GM04504 (cell line): ENCODE results near the gene SEC22C.

ENCODE experiments used
- DNase-seq: peaks from one replicate; pipeline ENCODE4 v3.0.0-alpha.2; 2012; ENCODE audit warnings: low read depth

SEC22C gene

DNA sequence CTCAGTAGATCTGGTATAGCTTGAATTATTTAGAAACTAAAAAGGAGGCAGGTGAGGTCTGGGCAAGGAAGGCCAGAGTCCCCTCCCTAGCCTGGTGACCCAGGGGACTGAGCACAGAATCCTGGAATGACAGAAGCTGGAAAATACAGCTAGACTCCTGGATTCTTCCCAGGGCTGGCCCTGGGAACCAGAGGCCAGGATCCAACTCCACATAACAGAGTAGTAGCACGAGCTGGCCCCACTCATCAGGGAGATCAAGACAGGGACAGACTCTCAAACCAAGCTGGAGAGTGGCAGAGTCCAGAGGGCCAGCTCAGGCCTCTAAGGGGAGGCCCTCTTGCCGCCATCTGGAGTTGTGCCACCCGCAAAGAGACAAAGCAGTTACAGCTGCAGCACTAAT, 68.6 kb downstream of the SEC22C start:
- DNase-seq: no peak

DNA sequence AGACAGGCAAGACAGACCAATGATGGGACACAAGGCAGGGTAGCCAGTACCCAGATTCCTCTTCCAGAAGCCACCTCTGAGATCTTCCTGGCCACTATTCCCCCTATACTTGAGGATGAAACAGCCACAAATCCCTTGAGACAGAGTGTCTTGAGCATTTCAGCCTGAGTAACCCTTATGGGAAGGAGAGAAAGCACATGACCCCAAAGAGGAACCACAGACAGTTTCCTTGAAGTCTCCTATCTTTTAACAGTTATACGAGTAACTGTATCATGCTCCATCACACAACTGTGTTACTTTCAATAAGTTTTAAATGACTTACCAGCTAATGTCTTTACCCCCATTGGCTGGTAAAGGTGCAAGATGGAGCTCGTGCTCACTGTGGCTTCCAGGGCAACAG, 70.0 kb downstream of the SEC22C start:
- no peak for DNase-seq

DNA sequence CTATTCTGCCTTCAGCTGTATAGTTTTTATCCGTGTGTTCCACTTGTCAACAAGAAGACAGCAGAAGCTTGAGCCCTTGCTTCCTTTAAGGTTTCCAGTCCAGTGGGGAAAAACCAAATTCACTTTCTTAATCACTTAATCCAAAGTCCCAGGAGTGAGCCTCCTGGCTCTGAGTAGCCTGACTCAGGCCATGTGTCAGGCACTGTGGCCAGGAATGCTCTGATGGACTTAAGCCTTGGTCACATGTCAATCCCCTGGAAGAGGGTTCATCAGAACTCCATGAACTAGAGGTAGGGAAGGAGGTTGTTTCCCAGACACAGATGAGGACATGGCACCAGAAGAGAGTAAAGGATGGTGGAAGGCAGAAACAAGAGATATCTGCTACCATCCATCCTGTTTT, 70.6 kb downstream of the SEC22C start:
- no peak for DNase-seq

DNA sequence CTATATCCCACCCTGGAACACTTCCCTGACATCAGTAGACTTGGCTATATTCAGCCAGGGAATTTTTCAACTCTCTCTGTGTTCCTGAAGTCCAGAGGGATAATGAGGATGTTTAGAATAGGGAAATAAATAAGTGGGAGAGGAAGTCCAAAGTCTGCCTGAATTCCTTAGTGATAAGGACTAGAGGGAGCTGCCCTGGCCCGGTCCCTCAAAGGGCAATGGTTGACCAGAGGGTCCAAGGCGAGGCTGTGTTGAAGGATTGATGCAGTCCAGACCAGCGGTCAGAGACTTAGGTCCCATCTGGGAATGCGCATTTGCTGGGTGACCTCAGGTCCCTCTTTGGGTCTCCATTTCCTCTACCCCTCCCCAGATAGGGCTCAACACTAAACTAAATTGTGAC, 71.4 kb downstream of the SEC22C start:
- DNase-seq: no peak

DNA sequence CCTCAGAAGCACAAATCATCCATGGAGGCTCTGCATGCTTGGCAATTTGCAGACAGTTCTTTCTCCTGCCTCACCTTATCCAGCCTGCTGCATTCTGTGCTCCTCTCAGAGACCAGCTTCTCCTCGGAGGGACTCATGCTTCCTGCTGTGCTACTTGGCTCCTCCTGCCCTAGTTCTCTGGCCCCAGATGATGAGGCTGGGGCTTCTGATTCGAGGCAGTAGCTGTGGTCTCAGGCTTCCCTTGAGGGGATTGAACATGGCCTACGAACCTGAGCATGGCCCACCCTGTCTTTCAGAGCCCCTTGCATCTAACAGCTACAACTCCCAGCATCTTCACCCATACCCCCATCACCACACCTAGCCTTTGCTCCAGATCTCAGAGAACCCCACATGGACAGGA, 72.7 kb downstream of the SEC22C start:
- no peak for DNase-seq

DNA sequence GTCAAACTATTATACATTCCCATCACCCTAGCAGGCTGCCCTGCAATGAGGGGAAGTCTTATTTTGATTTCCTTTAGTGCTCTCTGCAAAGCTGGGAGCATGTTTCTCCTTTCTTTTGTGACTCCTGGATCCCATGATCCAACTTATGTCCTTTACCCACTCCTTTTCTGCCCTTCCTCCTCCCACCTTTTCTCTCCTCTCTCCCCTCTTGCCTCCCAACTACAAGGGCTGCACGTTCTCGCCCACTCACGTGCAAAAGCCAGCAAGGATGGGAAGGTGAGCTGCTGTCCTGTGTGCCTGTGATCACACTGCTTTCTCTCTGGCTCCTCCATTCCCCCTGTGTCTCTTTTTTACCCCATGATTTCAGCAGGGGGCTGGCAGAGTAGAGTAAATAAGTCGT, 73.2 kb downstream of the SEC22C start:
- DNase-seq: no peak

DNA sequence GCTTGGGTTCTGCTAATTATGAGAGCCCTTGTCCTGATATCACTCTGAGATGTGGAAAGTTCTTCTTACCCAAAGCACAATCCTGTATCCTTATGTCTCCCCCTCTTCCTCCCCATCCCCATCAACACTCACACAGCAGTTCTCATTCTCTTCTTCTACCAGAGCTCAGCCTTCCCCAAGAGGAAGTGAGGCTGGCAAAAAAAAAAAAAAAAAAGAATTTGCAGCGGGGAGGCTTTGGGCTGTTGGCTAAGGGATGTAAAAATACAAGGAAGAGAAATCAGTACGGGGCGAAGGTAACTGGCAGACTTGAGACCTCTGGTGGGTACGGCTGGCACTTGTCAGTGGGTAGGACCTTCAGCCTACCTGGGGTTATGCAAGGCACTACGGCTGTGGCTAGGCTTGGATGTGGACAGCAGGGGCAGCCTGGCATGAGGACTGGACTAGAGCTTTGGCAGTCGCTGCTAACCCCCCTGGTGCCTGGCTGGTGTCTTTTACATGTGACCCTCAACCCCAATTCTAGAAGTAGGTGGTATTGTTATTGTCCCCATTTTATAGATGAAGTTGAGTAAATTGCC, 73.9 kb downstream of the SEC22C start:
- DNase-seq: no peak

DNA sequence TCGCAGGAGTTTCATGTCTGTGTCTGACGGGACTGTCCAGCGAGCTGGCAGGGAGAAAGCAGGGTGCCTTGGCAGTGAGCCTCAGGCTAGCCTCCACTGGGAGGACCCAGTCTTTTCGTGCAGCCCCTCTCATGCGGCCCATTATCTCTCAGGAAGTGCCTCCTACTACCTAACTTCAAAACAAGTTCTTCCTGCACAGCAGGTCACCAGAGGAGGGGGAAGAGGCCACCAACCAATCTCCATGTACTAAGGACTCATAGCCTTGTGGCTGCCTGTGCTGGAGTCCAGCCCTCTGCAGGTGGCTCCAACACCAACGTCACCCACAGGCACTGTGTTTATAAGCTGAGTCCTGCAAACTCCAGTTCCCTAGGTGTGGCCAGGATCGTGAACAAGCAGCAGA, 74.5 kb downstream of the SEC22C start:
- no peak for DNase-seq

DNA sequence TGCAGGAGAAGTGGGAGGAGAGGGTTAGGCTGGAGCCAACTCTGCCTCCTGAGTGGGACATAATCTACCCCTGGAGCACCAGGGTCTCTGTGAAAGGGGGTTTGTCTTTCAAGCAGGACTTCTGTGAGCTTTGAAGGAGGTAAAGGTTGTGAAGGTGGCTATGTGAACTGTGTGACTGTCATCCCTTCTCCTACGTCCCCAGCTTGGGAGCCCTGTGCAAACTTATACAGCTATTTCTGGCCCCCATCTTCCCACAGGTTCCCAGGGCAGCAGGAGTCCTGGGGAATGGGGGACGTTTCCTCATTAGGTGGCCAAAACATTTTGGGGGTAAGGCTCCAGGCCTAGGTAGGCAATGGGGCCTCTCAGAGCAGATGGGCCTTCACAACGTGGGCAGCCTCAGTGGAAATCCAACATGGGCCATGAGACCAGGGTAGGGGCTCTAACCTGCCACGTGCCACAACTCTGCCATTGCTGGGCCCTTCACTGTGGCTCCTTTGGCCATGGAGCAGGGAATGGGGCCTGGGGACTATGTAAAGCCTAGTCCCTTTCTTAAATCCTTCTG, 75.8 kb downstream of the SEC22C start:
- DNase-seq: no peak

DNA sequence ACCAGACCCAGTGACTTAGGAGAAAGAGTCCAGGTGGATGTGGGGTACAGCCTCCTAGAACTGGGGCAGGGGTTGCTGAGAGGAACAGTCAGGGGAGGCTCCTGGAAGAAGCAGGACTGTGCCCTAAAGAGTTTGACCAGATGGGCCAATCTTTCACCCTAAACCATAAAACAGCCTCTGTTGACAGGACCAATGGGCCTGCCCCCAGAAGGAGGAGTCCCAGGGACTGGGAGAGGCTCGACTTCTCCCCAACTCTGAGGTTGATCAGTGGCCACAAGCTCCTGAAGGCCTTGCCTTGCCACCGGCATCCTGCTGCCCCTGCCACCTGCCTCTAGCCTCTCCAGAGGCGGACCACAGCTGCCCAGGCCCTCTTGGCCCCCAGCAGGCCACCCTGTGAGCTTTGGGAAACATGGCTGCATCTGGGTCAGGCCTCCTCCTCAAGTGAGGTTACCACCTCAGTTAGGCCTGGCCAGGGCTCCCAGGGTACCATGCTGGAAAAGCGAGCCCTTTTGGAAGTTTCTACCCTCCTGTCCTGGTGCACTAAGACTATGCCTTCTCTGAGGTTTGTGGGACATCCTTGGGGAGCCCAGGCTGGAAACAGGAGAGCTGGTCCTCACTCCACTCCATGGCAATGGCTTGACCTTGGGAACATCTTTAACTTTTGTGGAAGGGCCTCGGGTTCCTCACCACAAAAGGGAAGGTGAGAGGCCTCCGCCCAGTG, 76.5 kb downstream of the SEC22C start:
- DNase-seq: no peak

DNA sequence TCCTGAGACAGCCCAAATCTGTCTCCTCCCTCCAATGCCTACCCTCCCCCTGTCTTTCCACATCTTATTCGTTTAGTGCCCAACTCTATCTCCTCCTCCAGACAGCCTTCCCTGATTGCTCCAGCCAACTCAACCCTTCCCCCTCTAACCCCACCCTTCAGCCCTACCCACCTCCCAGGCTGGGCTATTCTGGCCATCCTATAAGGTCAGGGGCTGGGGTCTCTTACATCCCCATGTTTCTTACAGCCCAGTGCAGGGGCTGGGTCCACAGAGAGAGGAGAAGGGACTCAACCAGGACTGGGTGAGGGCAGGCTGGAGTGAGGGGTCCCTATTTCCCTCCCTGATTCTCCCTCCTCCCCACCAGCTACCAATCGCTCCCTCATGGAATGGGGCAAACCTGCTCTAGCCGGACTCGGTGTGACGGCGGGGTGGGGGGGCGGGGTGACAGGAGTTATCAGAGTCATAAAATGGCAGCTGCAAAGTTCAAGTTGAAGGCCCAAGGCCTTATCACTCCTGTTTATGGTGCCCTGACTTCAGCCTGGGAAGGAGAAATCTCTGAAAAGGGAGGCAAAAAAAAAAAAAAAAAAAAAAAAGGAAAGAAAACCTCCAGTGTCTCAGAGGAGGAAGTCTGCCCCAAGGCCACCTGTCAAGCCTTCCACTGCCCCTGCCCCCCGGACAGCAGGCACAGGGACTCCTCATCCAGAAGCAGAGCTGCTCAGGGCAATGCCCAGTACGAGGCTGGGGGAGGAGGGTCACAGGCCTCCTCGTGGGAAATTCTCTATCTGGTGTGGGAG, 77.2 kb downstream of the SEC22C start:
- no peak for DNase-seq

DNA sequence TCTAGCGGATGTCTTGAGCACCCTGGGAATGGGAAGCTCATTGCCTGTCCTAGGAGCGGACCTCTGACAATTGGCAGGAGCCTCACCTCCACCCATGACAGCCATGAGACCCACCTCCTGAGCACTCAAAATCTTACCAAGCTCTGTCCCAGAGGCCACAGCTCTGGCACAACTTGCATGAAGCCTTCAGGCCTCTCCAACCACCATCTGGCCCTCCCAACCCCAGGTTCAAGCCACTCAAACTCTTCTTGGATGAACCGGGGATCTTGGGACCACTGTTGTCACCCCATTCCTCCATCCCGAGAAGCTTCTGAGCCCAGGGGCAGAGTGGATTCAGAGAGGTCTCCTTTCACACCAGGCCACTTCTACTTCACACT, 77.8 kb downstream of the SEC22C start:
- DNase-seq: no peak

DNA sequence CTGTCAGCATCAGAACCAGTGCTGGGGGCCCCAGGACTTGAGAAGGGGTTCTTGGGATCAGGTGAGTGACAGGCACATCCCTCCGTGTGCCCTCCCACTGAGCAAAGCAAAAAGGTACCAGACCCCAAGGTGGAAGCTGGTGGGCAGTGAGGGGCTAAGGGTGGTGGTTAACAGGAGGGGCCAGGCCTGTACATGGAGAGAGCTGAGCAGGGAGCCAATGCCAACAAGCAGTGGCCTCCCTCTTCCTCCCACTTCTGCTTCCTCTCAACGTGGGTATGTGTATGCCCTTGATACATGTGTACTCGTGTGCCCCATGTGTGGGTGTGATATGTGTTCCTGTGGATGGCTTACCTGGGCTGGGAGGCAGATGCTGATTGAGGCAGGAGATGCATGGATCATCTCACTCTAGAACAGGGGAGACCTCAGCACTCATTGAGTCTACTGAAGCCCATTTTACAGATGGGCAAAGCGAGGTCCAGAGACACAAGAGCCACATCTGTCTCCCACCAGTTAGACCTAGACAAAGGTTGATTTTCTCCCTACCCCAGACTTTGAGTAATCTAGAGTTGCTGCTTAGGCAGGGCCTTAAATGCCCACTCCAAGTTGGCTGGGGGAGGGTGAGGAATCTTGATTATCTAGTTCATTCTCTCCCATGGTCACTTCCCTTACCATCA, 78.4 kb downstream of the SEC22C start:
- DNase-seq: no peak

DNA sequence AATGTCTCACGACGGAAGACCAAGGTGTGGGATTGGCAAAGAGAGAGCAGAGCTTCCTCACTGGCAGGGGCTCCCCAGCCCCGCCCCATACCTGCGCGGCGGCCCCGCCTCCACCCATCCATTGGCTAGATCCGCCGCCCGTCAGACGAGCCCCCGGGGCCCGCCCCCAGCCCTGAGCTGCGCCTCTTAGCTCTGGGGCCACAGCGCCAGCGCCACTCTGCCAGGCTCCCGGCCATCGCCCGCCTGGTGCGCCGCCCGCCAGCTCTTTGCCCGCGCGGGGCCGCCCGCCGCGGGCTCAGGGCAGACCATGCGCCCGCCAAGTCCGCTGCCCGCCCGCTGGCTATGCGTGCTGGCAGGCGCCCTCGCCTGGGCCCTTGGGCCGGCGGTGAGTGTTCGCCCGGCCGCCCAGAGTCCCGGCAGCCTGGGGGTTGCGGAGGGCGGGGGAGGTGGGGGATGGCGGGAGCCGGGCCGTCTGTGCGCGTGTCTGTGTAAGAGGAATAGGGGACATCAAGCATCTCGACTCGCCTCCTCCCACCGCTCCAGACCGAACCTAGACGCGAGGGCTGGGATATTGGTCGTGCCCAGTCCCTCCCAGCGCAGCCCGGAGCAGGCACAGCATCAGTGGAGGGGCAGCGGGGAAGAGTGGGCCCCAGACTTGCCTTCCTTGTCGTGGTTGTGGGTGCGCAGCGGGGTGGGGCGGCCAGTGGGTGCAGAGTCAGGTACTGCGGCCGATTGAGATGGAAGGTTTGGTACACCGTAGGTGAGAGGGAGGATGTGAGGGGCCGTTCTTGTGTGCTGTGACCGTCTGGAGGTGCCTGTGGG, 79.1 kb downstream of the SEC22C start, which contains the start of gene VIPR1:
Gene VIPR1 (plus strand): TSS at position 215 of the 822 bp plus-strand sequence. CDS start 93 bp downstream, at position 308.
- DNase-seq: no peak

DNA sequence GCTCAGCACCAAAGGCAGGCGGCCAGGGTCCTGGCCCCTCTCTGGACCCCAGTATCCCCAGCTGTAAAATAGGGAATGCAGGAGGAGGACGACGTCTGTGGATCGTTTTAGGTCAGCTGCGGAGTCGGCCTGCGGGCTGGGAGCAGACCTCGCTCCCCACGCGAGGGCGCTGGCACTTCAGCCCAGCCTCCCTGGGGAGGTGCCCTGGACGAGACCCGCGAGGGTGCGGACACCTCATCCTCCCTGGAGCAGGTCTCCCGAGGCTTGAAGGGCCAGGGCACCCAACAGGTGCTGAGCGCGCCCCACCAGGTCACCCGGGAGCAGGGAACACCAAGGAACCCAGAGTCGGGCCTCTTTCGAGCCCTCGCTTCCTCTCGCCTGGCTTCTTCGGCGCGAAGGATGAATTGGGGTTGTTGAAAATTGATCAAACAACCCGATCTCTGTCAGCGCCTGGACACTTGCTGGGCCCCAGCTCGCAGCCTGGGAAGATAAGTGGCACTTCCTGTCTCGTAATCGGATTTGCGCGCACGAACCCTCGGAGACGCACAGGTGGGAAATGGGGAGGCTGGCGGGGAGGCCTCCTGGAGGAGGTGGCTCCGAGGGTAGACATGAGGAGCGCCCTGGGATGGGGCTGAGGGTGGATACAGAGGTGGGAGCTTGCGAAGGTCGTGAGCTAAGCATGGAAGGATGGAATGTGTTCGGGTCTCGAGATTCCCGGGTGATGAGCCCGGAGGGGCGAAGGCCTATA, 79.9 kb downstream of the SEC22C start:
- DNase-seq: no peak

DNA sequence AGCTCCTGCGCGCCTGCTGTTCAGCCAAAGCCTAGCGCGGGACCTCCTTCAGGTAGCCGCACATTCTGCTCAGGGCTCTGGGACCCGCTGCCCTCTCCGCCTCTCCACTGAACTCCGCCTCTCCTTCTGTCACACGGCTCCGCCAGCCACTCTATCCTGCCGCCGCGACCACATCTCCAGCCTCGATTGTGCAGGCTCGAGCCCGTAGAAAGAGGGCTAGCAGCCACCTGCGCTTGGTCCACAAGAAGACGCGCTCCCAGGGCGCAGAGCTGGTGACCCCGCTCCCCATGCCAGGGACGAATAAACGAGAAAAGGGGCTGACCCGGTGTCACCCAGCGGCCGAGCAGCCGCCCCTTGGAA, 80.5 kb downstream of the SEC22C start:
- DNase-seq: no peak

DNA sequence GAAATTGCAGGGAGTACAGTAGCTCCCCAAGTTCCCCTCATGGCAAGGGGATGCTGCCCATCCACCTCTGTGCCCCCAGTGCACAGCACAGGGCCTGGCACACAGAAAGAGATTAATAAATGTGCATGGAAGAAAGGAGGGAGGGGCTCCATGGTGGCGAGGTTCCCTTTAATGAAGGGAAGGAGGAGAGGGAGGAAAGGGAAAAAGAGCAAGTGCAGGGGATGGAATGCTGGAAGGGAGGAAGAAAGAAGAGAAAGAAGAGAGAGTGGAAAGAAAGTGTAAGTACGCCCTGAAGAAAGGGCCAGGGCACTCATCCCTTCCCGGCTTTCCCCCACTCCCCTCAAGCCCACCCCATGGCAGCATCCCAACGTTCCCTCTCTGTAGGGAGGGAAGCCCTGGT, 80.9 kb downstream of the SEC22C start:
- DNase-seq: no peak

DNA sequence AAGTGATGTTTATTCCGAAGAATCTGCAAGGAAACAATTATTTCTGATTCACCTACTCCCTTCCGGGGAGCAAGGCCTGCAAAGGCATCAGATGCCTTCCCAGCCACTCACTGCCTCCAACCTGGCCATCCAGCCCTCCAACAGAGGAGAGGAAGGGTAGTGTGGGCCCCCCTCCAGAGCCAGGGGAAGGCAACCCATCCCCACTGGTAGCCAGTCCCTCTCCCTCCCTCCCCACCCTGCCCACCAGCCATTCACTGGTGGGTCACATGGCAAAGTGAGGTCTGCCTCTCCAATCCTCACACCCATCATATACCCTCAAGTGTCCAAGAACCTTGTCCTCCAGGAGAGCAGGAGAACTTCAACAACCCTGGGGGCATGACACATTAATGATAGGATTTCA, 81.7 kb downstream of the SEC22C start:
- DNase-seq: no peak

DNA sequence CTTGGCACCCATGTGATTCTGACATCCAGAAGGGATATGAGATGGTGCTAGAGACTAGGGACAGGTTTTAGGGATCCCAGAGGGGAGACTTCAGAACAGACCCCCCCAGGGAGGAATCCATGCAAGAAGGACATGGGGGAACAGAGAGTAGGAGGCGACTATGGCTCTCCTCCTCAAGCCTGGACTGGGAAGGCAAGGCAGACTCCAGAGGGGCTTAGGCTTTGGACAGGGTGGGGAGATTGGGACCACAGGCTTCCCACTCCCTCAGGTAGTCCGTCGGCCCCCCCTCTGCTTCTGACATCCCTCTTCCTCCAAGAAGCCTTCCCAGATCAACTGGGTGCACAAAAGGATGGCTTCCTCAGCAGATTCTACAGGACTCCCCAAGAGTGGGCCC, 82.3 kb downstream of the SEC22C start:
- no peak for DNase-seq

DNA sequence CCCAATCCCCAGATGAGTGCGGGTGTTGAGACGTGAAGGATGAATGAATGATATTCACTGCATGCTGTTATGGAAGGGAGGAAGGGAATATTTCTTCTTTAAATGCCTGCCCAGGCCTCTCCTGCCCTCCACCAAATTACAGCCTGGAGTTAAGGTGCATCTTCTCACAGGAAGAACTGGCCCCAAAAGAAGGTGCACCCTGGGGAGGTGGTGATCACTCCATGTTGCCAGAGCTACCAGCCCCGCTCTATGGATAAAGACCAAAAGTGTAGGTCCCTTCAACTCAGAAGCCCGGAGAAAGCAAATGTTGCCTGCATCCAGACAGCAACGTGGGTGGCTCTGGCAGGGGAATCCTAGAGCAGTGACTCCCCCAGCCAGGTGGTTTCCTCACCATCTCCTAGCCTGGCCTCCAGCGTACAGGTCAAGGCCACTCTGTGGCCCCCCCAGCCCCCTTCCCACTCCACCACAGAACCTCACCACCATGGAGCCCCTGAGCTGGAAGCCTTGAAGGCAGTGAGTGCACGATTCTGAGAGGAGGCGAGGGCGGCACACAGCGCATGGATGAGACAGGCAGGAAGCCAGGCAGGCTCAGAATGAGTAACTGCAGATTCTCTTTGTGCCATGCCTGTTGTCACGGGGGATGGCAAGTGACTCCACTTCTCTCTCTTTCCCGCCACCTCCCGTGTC, 82.8 kb downstream of the SEC22C start:
- no peak for DNase-seq
